ENCODE data around the gene MACROH2A1. TPM values are rescaled to one million over a fixed set of nuclear protein-coding genes. Genes with fewer than 3 reads are reported as not detected.

Gene MACROH2A1
- total and polyA plus RNA-seq, 9 of the 15 experiments (the other 6 are each of a cell fraction or from before 2014, with no cell fraction given) = 44.9 to 289 (median 193) TPM

DNA sequence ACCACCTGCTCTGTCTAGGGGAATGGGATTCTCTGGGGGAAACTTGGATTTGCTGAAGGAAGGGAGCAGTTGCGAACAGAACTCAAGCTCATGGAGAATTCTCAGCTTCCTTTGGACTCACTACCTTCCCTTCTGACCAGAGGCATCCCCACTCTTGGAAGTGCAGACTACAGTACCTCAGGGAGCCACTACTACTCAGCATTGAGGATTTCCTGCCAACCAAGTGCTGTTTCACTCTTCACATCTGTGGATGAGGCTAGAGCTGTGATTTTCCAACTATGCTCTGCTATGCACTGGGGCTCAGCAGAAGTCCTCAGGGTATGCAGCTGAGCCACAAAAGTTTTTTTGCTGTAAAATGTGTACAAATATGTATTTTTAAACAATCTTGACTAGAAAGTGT lies 43.9 kb downstream of the MACROH2A1 start (continued):
- TF ChIP-seq ZNF165 (CRISPR knock-in tag; IDR thresholded peaks at IDR 0.05; ENCODE audit: borderline replicate concordance) (no peak), PHF8 (IDR thresholded peaks at IDR 0.05; ENCODE audit: borderline replicate concordance, low read length) (no peak), DMBX1 (CRISPR knock-in tag; IDR thresholded peaks at IDR 0.05; ENCODE audit: borderline replicate concordance) (no peak), TRIM25 (IDR thresholded peaks at IDR 0.05; ENCODE audit: borderline replicate concordance) (no peak), HNRNPH1 (optimal IDR thresholded peaks at IDR 0.05; ENCODE audit: low read depth, low read length) (no peak), NUFIP1 (IDR thresholded peaks at IDR 0.05; ENCODE audit: partially characterized antibody) (no peak), CREBBP (IDR thresholded peaks at IDR 0.05; ENCODE audit: low read depth, low read length) (no peak), U2AF1 (optimal IDR thresholded peaks at IDR 0.05; ENCODE audit: low read depth, low read length) (no peak), FOXA1 (IDR thresholded peaks at IDR 0.05; ENCODE audit: borderline replicate concordance) (no peak), FOXM1 (IDR thresholded peaks at IDR 0.05; ENCODE audit: low read depth) (no peak), FOXM1 (CRISPR knock-in tag; IDR thresholded peaks at IDR 0.05; ENCODE audit: low read depth) (no peak), THRAP3 (IDR thresholded peaks at IDR 0.05; ENCODE audit: borderline replicate concordance) (no peak), CEBPZ (IDR thresholded peaks at IDR 0.05; ENCODE audit: borderline replicate concordance, low read depth, low read length) (no peak)
- TF ChIP-seq, protein P1, sequence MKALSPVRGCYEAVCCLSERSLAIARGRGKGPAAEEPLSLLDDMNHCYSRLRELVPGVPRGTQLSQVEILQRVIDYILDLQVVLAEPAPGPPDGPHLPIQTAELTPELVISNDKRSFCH (CRISPR knock-in tag; IDR thresholded peaks at IDR 0.05) = no peak
- TF ChIP-seq, protein P1 (tag; IDR thresholded peaks at IDR 0.05) = no peak
- TF ChIP-seq, protein P2, sequence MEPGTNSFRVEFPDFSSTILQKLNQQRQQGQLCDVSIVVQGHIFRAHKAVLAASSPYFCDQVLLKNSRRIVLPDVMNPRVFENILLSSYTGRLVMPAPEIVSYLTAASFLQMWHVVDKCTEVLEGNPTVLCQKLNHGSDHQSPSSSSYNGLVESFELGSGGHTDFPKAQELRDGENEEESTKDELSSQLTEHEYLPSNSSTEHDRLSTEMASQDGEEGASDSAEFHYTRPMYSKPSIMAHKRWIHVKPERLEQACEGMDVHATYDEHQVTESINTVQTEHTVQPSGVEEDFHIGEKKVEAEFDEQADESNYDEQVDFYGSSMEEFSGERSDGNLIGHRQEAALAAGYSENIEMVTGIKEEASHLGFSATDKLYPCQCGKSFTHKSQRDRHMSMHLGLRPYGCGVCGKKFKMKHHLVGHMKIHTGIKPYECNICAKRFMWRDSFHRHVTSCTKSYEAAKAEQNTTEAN (CRISPR knock-in tag; IDR thresholded peaks at IDR 0.05) = no peak
- TF ChIP-seq, protein P3, sequence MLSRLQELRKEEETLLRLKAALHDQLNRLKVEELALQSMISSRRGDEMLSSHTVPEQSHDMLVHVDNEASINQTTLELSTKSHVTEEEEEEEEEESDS (CRISPR knock-in tag; IDR thresholded peaks at IDR 0.05) = no peak
- TF ChIP-seq, protein P4, sequence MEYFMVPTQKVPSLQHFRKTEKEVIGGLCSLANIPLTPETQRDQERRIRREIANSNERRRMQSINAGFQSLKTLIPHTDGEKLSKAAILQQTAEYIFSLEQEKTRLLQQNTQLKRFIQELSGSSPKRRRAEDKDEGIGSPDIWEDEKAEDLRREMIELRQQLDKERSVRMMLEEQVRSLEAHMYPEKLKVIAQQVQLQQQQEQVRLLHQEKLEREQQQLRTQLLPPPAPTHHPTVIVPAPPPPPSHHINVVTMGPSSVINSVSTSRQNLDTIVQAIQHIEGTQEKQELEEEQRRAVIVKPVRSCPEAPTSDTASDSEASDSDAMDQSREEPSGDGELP (CRISPR knock-in tag; IDR thresholded peaks at IDR 0.05; ENCODE audit: borderline replicate concordance) = no peak

All from K562 (cell line).